ENCODE measurements around the gene ATXN7L1. TPM values are rescaled to one million over a fixed set of nuclear protein-coding genes. Genes with fewer than 3 reads are reported as not detected.
A peak's percentile ranks its signal among the peaks of the same experiment; 100 is the strongest.

ATXN7L1 gene
- total RNA-seq, 1 experiment from 2014 or later, result 14.6 TPM

- intact Hi-C loops (cut with micrococcal nuclease; ENCODE audit: unreplicated experiment), result no loop called here
- no peak for TF ChIP-seq CTCF (conservative IDR thresholded peaks at IDR 0.05)
- no peak for TF ChIP-seq EZH2 (IDR thresholded peaks at IDR 0.05; ENCODE audit: low read depth)
- Histone ChIP-seq H4K20me1 (ENCODE audit: insufficient read depth) (no peaks in the 10 kb centered on the region), H3K36me3 (ENCODE audit: low read depth) (0 out of 2 replicates have a peak, but pooled peaks cover 5% of the 10 kb centered on the region), H3K79me2 (ENCODE audit: low read depth) (no peaks in the 10 kb centered on the region), H3K9me2 (ENCODE audit: insufficient read depth) (no peaks in the 10 kb centered on the region), H3K4me1 (replicated peaks; ENCODE audit: insufficient read depth) (peaks cover 57% of the 10 kb centered on the region), H2AFZ (no peak overlapping the region), H3K4me2 (no peak overlapping the region), H3F3A (ENCODE audit: insufficient read depth, low read depth) (peaks cover 40% of the 10 kb centered on the region), H3K27ac (no peak overlapping the region), H3K9me3 (ENCODE audit: insufficient read depth, low read depth) (no peaks in the 10 kb centered on the region; the same call in 1 of the 2 replicates), H3K4me3 (no peak overlapping the region), H3K27me3 (ENCODE audit: insufficient read depth, low read depth) (no peaks in the 10 kb centered on the region)
- BruUV-seq (replicated peaks), result no TSS peak
- POLR2A ChIA-PET (ENCODE audit: unreplicated experiment), result interaction anchor here (0.6 kb wide), 1 partner anchor 96 kb away, joined by 3 read pairs; no protein-coding TSS in a partner anchor
- CTCF ChIA-PET, result no interaction called here
- no peak for DNase-seq
These were observed 103.4 kb downstream of the ATXN7L1 start for GRCh38 chr7:105773030-105773460.

- intact Hi-C loops (cut with micrococcal nuclease; ENCODE audit: unreplicated experiment), result loop anchor here (1.0 kb wide), 1 partner anchor 60 kb away; no protein-coding TSS in a partner anchor
- no peaks in the 10 kb centered on the region for H3K9me2 ChIP-seq (ENCODE audit: insufficient read depth)
- TF ChIP-seq CTCF (conservative IDR thresholded peaks at IDR 0.05) (no peak), EZH2 (IDR thresholded peaks at IDR 0.05; ENCODE audit: low read depth) (no peak)
- 0 out of 2 replicates have a peak, but pooled peaks cover 5% of the 10 kb centered on the region for H3K36me3 ChIP-seq (ENCODE audit: low read depth)
- no peak overlapping the region; the same call in 1 of the 2 replicates for H3K4me3 ChIP-seq
- no peaks in the 10 kb centered on the region; the same call in 1 of the 2 replicates for H3K9me3 ChIP-seq (ENCODE audit: insufficient read depth, low read depth)
- no peaks in the 10 kb centered on the region for H4K20me1 ChIP-seq (ENCODE audit: insufficient read depth)
- H3K27me3 ChIP-seq (ENCODE audit: insufficient read depth, low read depth), result no peaks in the 10 kb centered on the region
- no TSS peak for BruUV-seq (replicated peaks)
- H3K79me2 ChIP-seq (ENCODE audit: low read depth), result no peaks in the 10 kb centered on the region
- peaks cover 28% of the 10 kb centered on the region for H3K4me1 ChIP-seq (replicated peaks; ENCODE audit: insufficient read depth)
- H3K27ac ChIP-seq, result peak overlapping the region; percentile 45
- CTCF ChIA-PET, result interaction anchor here (0.6 to 1.0 kb wide), 4 partner anchors 9 to 176 kb away, joined by 3 to 4 read pairs (median 3); no protein-coding TSS in a partner anchor
- no peak overlapping the region for H2AFZ ChIP-seq
- peak; percentile 58 to 93 for DNase-seq
- H3K4me2 ChIP-seq, result peak overlapping the region; percentile 65
- POLR2A ChIA-PET (ENCODE audit: unreplicated experiment), result interaction anchor here (0.6 kb wide), 1 partner anchor 886 kb away, joined by 3 read pairs; no protein-coding TSS in a partner anchor
- peaks cover 13% of the 10 kb centered on the region for H3F3A ChIP-seq (ENCODE audit: insufficient read depth, low read depth)
These were observed 106.3 kb downstream of the ATXN7L1 start for GRCh38 chr7:105769901-105770628.

DNA sequence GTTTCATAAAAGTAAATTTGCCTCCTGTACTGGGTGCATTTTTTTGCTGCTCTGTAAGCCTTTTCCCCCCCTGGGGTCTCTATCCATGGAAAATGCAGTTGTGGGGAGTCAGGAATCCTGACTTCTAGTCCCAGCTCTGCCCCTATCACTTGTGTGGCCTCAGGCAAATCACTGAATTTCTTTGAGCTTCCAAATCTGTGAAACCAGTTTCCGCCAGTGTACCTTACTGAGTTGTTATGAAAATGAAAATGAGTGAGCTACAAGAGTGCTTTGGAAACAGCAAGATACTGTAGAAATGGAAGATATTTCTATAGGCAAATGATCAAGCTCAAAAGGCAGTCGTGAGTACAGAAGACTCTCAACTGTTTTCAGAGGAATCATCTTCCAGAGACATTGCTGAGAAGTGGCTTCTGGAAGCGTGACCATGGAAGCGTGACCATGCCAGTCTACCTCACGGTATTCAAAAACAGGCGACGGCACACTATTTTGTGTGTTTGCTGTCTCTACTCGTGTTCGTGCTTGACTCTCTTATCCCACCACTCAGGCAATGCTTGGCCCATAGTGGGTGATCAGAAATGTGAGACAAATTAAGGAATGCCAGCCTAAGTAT is 107.4 kb downstream of the ATXN7L1 start:
- Histone ChIP-seq H3K27ac (no peak overlapping the region), H3K4me1 (replicated peaks; ENCODE audit: insufficient read depth) (peaks cover 25% of the 10 kb centered on the region), H3K4me2 (peak overlapping the region; percentile 65; the same call in 1 of the 2 replicates), H4K20me1 (ENCODE audit: insufficient read depth) (no peaks in the 10 kb centered on the region), H2AFZ (no peak overlapping the region), H3K27me3 (ENCODE audit: insufficient read depth, low read depth) (no peaks in the 10 kb centered on the region), H3K79me2 (ENCODE audit: low read depth) (no peaks in the 10 kb centered on the region), H3K4me3 (no peak overlapping the region), H3K9me2 (ENCODE audit: insufficient read depth) (no peaks in the 10 kb centered on the region), H3K9me3 (ENCODE audit: insufficient read depth, low read depth) (no peaks in the 10 kb centered on the region; the same call in 1 of the 2 replicates), H3F3A (ENCODE audit: insufficient read depth, low read depth) (peaks cover 13% of the 10 kb centered on the region), H3K36me3 (ENCODE audit: low read depth) (0 out of 2 replicates have a peak, but pooled peaks cover 5% of the 10 kb centered on the region)
- intact Hi-C loops (cut with micrococcal nuclease; ENCODE audit: unreplicated experiment), result no loop called here
- no peak for DNase-seq
- TF ChIP-seq EZH2 (IDR thresholded peaks at IDR 0.05; ENCODE audit: low read depth) (no peak), CTCF (conservative IDR thresholded peaks at IDR 0.05) (no peak)
- BruUV-seq (replicated peaks), result no TSS peak
- ChIA-PET CTCF (interaction anchor here (0.6 to 1.0 kb wide), 3 partner anchors 14 to 59 kb away, joined by 3 to 11 read pairs (median 5); no protein-coding TSS in a partner anchor), POLR2A (ENCODE audit: unreplicated experiment) (no interaction called here)
